ENCODE data around the gene KCTD1.

Gene KCTD1

GRCh38 chr18:26479065-26479680 is 69.2 kb downstream of the KCTD1 start:
- DNase-seq = no peak

GRCh38 chr18:26477828-26478466 is 70.4 kb downstream of the KCTD1 start:
- DNase-seq = no peak

GRCh38 chr18:26476697-26477096 is 71.7 kb downstream of the KCTD1 start:
- no peak for DNase-seq

GRCh38 chr18:26474542-26474941 is 73.8 kb downstream of the KCTD1 start:
- DNase-seq = no peak

- no peak for DNase-seq
Measured at GRCh38 chr18:26473672-26474071, 74.7 kb downstream of the KCTD1 start.

GRCh38 chr18:26471826-26472225 is 76.5 kb downstream of the KCTD1 start:
- no peak for DNase-seq

GRCh38 chr18:26471027-26471426 is 77.3 kb downstream of the KCTD1 start:
- no peak for DNase-seq

GRCh38 chr18:26470011-26470637 is 78.2 kb downstream of the KCTD1 start:
- DNase-seq = no peak

- DNase-seq = no peak
Measured at GRCh38 chr18:26468931-26469340, 79.4 kb downstream of the KCTD1 start.

GRCh38 chr18:26466026-26466425 is 82.3 kb downstream of the KCTD1 start:
- no peak for DNase-seq

GRCh38 chr18:26465431-26465830 is 82.9 kb downstream of the KCTD1 start:
- no peak for DNase-seq

- no peak for DNase-seq
Measured at GRCh38 chr18:26464128-26465011, 84.0 kb downstream of the KCTD1 start.

GRCh38 chr18:26462355-26462754 is 86.0 kb downstream of the KCTD1 start:
- no peak for DNase-seq

- no peak for DNase-seq
Measured at GRCh38 chr18:26461405-26461804, 86.9 kb downstream of the KCTD1 start.

GRCh38 chr18:26460449-26461091 is 87.8 kb downstream of the KCTD1 start:
- DNase-seq = no peak

GRCh38 chr18:26459884-26460283 is 88.5 kb downstream of the KCTD1 start:
- no peak for DNase-seq

GRCh38 chr18:26459340-26459739 is 89.0 kb downstream of the KCTD1 start:
- DNase-seq = no peak

- DNase-seq = no peak
Measured at GRCh38 chr18:26458526-26459232, 89.7 kb downstream of the KCTD1 start.

- no peak for DNase-seq
Measured at GRCh38 chr18:26457611-26458353, 90.6 kb downstream of the KCTD1 start.

GRCh38 chr18:26457195-26457594 is 91.2 kb downstream of the KCTD1 start:
- no peak for DNase-seq

GRCh38 chr18:26456070-26456491 is 92.3 kb downstream of the KCTD1 start:
- no peak for DNase-seq

Measured in activated T-cell treated with anti-CD3 and anti-CD28 coated beads, Interleukin-2, amount 50 U/mL, for 1 hour (primary cell).